ENCODE data around the gene RNF186. TPM values are rescaled to one million over a fixed set of nuclear protein-coding genes. Genes with fewer than 3 reads are reported as not detected.

The RNF186 gene
- total and polyA plus RNA-seq, 2 experiments from 2014 or later: 0.93 to 1.4 TPM

DNA sequence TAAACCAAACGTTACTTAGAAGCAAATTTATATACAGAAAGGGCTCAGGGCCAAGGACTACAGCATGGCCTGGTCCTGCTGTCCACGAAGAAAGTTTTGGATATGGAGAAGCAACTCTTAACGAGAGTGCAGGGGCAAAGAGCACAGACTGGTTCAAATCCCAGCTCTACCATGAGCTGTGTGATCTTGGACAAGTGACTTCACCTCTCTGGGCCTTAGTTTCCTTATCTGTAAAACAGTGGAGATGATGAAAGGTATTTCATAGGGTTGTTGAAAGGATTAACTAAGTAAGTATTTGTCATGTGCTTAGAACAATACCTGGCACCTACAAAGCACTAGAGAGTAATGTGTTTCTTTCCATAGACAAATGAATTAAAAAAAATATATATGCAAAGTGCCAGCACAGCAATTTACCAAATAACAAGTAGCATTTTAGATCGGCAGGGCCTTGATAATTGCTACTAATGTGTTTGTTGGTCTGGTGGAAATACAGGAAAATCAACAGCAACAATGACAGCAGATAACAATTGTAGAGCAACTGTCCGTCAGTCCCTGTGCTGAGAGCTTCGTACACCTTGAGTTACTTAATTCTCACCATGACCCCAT, 40.8 kb downstream of the RNF186 start:
- Histone ChIP-seq H3K4me3 (no peak overlapping the region), H2AFZ (no peak overlapping the region), H3K9me3 (ENCODE audit: low read depth) (no peaks in the 10 kb centered on the region), H3K4me2 (no peak overlapping the region), H3K27ac (no peak overlapping the region), H3K36me3 (replicated peaks; ENCODE audit: insufficient read depth, low read depth) (no peaks in the 10 kb centered on the region), H4K20me1 (ENCODE audit: insufficient read depth, poor library complexity, severe bottlenecking) (no peaks in the 10 kb centered on the region), H3K9me2 (replicated peaks; ENCODE audit: insufficient read depth) (no peaks in the 10 kb centered on the region), H3K79me2 (no peaks in the 10 kb centered on the region), H3K4me1 (ENCODE audit: insufficient read depth) (no peaks in the 10 kb centered on the region), H3K27me3 (no peaks in the 10 kb centered on the region)
- WGBS (ENCODE audit: low lambda C conversion rate, missing lambda C conversion rate): 90% methylated on average over 6 of the region's 6 CpGs
- no peak for DNase-seq (ENCODE audit: low spot score)
- TF ChIP-seq EZH2phosphoT487 (IDR thresholded peaks at IDR 0.05; ENCODE audit: low read depth, severe bottlenecking, unreplicated experiment) (no peak), CTCF (IDR thresholded peaks at IDR 0.05; ENCODE audit: poor library complexity) (no peak), EZH2 (IDR thresholded peaks at IDR 0.05; ENCODE audit: borderline replicate concordance) (no peak)

DNA sequence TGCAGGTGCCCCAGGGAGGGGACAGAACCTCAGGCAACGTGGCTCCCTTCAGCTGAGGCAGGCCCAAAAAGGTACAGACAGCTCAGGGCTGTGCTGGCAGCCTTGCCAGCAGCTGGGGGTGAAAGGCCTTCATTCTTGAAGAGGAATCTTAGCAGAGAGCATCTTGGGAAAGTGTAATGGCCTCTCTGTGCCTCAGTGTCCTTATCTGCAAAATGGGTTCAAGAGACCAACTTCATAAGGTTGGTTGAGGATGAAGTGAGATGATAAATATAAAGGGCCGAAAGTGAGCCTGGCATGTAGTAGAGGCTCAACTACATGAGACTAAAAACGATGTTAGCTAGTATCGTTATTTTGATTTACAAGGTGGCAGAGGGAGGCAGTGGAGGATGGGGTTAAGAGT, 41.6 kb downstream of the RNF186 start:
- Histone ChIP-seq H3K27me3 (no peaks in the 10 kb centered on the region), H3K9me3 (ENCODE audit: low read depth) (no peaks in the 10 kb centered on the region), H3K79me2 (no peaks in the 10 kb centered on the region), H3K27ac (no peak overlapping the region), H2AFZ (no peak overlapping the region), H3K36me3 (replicated peaks; ENCODE audit: insufficient read depth, low read depth) (no peaks in the 10 kb centered on the region), H4K20me1 (ENCODE audit: insufficient read depth, poor library complexity, severe bottlenecking) (no peaks in the 10 kb centered on the region), H3K9me2 (replicated peaks; ENCODE audit: insufficient read depth) (no peaks in the 10 kb centered on the region), H3K4me3 (no peak overlapping the region), H3K4me1 (ENCODE audit: insufficient read depth) (no peaks in the 10 kb centered on the region), H3K4me2 (no peak overlapping the region)
- WGBS (ENCODE audit: low lambda C conversion rate, missing lambda C conversion rate): 84% methylated on average over 4 of the region's 4 CpGs
- TF ChIP-seq CTCF (IDR thresholded peaks at IDR 0.05; ENCODE audit: poor library complexity) (no peak), EZH2 (IDR thresholded peaks at IDR 0.05; ENCODE audit: borderline replicate concordance) (no peak), EZH2phosphoT487 (IDR thresholded peaks at IDR 0.05; ENCODE audit: low read depth, severe bottlenecking, unreplicated experiment) (no peak)
- DNase-seq (ENCODE audit: low spot score): no peak

GRCh38 chr1:19772053-19772452, 43.0 kb downstream of the RNF186 start:
- Histone ChIP-seq H3K79me2 (no peaks in the 10 kb centered on the region), H3K27ac (no peak overlapping the region), H4K20me1 (ENCODE audit: insufficient read depth, poor library complexity, severe bottlenecking) (no peaks in the 10 kb centered on the region), H2AFZ (no peak overlapping the region), H3K9me3 (ENCODE audit: low read depth) (no peaks in the 10 kb centered on the region), H3K36me3 (replicated peaks; ENCODE audit: insufficient read depth, low read depth) (no peaks in the 10 kb centered on the region), H3K4me3 (no peak overlapping the region), H3K4me2 (no peak overlapping the region), H3K4me1 (ENCODE audit: insufficient read depth) (no peaks in the 10 kb centered on the region), H3K27me3 (no peaks in the 10 kb centered on the region), H3K9me2 (replicated peaks; ENCODE audit: insufficient read depth) (no peaks in the 10 kb centered on the region)
- TF ChIP-seq CTCF (IDR thresholded peaks at IDR 0.05; ENCODE audit: poor library complexity): no peak
- TF ChIP-seq EZH2phosphoT487 (IDR thresholded peaks at IDR 0.05; ENCODE audit: low read depth, severe bottlenecking, unreplicated experiment): no peak
- TF ChIP-seq EZH2 (IDR thresholded peaks at IDR 0.05; ENCODE audit: borderline replicate concordance): no peak
- WGBS (ENCODE audit: low lambda C conversion rate, missing lambda C conversion rate): 88% methylated on average over 9 of the region's 9 CpGs
- no peak for DNase-seq (ENCODE audit: low spot score)
